Hepatic stellate cell (primary cell): ENCODE data around the gene DAZAP1.
"Not testable (repeated sequence)": the region's sequence is repeated elsewhere in the genome, so short reads cannot be mapped to it uniquely, and the experiment has no call there.

Experiments
- DNase-seq: peaks from one replicate; pipeline ENCODE4 v3.0.0; 2011; ENCODE audit warnings: low spot score

Gene DAZAP1

DNA sequence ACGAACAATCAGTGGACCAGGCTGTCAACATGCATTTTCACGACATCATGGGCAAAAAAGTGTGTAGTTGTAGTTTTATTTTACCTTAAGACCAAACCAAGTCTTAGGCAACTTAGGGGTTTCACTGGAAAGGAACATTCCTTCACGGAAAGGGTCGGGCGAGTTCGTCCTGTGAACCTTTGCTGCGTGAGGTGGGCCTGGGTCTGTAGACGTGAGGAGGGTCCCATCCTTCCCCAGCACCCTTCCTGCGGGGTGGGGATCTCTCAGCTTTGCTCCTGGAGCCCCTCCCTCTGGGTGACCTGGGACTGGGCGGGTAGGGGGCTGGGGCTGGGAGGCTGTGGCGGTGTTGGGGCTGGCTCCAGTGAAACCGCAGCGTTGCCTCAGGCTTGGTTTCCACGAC is 18.5 kb downstream of the DAZAP1 start:
- DNase-seq = no peak

DNA sequence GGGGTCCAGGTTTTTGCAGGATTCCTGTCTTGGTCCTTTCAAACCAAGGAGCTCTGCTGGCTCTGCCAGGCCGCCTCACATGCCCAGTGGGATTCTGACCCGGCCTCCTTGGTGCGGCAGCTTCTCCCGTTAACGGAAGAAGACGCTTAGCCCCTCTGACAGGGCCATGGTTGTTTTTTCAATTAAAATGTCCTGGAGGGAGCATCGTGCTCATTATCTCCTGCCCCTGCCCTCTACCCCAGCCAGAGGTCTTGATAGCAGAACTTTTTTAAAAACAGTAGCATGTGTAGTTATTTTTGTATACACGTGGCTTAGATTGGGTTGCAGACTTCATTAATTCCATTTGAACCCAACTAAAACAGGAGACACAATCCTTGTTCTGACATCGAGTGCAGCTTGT is 19.4 kb downstream of the DAZAP1 start:
- no peak for DNase-seq

DNA sequence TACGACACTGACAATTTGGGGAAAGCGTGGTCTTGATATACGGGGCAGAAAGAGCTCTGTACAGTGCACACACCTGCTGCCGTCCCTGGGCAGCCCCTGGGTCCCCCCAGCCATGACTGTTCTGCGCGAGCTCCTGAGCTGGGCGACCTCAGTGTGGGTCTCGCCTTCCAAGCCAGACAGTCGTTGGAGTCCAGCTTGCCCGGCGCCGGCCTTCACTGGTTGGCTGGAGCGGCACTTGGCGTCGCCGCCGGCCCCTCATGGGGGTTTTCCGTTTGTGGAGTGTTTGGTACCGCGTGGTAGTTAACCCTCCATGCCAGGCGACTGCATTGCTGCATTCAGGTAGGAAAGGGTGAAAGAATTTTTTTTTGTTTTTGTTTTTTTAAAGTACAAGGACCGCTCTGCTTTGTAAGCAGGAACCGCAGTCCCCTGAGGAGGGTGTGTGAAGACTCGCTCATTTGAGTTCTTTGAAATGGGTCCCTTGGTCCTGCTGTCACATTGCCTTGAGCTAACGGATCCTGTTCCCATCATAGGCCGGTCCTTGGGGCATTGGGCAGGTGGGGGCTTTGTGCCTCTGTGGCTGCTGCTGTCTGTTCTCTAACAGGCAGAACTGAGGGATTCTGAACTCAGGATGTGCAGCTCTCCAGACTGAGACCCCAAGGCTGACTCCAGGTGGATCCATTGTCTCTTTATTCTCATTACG is 20.0 kb downstream of the DAZAP1 start:
- DNase-seq = no peak

DNA sequence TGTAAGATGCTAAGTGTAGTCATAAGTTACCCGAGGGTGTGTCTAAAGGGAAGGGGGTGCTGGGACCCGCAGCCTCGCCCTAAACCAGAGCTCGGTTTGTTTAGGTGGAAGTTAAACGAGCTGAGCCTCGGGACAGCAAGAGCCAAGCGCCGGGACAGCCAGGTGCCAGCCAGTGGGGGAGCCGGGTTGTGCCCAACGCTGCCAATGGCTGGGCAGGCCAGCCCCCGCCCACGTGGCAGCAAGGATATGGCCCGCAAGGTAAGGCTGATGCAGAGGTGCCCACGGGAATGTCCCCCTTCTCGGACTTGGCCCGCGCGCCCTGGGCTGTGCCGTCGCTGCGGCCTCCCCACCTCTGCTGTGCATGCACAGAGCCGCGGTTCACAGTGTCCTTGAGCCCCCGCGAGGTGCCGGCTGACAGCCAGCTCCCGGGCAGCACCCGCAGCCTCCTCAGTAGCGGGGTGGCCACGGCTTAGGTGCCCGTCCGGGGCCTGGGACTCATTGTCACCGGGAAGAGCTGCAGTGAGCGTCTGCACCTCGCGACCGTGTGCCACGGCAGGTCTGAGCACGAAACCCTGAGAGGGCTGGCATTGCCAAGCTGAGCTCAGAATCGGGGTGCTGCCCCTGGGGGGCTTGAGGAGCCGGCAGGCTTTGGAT is 21.5 kb downstream of the DAZAP1 start:
- DNase-seq = no peak

DNA sequence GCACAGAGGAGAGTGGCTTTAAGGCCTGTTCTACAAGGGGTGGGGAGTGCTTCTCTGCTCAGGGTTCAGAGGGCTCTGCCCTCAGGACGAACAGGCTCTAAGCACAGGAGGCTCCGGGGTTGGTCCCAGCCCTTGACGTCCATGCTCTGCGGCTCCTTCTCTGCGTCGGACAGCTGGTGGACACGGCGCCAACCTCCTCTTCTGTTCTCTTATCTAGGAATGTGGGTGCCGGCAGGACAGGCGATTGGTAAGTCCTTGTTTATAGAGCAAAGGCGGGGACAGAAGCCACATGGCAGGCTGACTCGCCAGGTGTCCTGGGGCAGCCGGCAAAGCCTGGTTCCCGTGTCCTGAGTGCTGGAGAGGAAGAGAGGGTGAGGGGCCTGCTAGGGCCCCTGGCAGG is 22.4 kb downstream of the DAZAP1 start:
- DNase-seq = no peak

DNA sequence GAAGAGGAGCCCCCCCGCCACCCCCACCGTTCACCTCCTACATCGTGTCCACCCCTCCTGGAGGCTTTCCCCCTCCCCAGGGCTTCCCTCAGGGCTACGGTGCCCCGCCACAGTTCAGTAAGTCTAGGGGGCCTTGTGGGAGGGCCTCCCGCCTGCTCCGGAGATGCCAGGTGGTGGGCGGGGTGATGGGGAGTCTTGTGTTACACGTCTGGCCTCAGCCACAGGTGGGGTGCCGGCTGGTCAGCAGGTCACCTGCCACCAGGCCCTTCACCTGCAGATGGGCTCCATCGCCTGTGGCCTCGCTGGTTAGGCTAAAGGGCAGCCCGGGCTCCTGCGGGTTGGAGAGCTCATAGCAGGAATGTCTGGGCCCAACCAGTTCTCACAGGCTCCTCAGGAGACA is 22.9 kb downstream of the DAZAP1 start:
- no peak for DNase-seq

DNA sequence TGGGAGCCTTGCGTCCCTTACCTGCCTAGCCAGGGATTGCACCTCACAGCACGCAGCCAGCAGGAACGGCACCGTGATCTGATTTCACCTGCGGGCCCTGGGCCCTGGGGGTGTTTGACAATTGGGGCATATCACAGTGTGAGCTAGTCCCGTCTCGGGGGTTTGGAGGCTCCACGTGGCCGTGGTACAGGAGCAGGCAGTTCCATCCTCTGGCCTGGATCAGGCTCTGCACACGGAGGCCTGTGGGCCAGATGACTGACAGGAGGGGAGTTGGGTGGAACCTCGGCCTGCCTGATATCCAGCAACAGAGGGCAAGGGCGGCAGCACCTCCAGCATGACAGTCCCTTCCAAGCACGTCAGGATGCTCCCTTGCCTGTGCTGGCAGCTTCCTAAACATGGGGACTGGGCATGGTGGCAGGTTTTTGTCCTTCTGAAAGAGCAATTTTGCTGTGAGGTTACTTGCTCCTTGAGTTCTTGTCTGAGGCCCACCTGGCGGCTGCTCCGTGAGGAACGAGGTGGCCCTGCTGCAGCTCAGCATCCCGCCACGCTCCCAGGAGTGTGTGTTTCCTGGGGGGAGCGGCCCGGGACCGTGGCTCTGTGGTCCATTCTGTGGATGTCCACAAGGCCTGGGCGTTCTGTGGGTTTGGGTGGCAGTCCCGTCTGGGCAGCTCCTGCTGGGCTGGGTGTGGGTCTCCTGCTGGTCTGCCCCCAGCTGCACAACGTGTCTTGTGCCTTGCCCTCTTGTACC is 24.5 kb downstream of the DAZAP1 start:
- DNase-seq = no peak

DNA sequence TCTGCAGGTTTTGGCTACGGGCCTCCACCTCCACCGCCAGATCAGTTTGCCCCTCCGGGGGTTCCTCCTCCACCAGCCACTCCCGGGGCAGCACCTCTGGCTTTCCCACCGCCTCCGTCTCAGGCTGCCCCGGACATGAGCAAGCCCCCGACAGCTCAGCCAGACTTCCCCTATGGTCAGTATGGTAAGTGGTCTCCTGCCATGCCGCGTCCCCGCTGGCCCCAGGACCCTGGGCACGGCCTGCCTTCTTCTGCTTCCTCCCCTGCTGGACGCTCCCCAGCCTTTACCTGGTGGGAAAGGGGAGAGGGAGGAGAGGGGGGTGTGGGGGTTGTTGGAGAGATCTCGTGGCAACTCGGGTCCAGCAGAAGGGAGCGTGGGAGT is 25.1 kb downstream of the DAZAP1 start:
- no peak for DNase-seq

DNA sequence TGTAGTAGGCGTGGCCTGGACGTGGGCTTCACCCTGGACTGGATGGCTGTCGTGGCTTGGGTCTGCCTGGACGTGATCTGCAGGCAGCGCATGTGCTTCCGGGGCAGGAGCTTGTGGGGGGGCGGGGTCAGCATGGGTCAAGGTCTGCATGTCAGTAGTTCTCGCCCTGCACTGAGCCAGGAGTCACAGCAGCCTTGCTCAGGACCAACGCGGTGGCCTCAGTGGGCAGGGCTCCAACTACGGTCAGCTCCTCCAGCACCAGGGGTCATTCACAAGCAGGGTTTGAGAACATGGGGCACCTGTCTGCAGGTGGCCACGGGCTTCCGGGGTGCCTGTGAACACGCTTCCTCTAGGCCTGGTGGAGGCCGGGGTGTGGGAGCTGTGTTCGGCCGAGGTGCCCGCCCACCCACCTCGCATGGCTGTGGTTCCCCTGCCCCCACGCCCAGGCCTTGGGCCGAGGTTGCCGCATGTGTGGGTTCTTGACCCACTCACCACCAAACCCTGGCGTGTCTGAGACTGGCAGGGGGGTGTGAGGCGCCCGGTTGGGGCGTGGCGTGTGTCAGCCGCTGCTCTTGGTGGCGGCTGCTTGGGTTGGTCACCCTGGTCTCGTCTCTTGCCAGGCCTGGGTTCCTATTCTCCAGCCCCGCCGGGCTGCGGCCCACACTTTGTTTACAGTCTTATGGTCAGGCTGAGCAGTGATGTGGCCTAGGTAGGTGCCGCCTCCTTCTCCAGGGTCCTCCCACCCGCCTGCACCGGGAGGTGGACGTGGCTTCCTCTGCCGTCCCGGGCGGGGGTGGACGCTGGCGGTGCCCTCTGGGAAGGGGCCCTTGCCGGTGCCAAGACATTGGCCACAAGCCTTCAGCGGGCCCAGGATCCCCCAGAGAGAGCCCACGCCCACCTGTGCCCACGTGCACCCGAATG is 26.0 kb downstream of the DAZAP1 start:
- no peak for DNase-seq

DNA sequence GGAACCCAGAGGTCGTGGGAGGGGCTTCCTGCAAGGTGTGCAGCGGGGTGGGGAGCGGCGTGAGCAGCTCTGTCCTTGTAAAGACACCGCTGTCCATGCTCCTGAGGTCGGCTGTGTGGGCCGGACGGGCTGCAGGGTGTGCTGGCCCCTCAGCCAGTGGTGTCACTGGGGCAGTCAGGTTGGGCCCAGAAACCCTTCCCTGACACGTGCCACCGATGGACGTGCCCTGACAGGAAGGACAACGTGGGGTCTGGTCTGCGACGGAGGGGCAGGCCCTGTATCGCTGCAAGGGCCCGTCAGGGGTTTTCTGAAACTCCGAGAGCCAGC is 26.6 kb downstream of the DAZAP1 start:
- DNase-seq = no peak

DNA sequence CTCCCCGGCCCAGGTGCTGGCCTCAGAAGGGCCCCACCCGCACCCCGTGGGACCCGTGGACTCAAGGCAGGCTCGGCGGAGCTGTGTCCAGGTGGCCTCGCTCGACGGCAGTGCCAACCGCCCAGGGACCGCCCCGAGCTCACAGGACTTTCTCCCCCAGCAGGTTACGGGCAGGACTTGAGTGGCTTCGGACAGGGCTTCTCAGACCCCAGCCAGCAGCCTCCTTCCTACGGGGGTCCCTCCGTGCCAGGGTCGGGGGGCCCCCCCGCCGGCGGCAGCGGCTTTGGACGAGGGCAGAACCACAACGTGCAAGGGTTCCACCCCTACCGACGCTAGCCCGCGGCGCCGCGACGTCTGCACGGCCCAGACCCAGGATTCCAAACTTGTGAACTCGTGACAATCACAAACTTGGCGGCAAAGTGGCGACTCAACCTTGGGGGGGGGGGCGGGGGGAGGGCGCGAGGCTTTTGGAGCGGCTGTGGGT is 27.2 kb downstream of the DAZAP1 start:
- DNase-seq = no peak

DNA sequence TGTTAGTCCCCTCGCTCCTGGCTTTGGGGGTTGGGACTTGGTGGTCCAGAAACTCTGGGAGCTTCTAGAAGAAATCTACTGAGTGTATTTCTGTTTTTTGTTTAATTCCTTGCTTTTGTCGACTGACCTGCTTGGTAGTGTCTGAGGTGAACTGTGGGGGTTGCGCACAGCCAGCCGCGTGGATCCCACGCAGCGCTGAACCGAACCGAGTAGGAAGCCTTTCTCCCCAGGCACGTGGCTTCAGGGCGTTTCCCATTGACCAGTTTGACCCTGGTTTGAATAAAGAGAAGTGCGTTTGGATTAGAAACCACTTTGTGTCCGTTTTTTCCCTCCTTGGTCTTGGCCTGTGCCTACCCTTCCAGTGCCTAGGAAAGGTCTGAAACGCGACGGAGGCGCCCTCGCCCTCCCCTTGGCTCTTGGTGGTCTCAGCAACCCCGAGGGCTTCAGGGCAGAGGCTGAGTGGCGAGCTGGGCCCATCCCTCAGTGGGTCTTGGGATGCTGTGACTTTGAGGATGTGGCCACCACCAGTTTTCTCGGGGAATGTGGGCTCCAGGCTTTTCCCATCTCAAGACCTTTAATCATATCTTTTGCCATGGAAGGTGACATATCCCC is 28.1 kb downstream of the DAZAP1 start:
- no peak for DNase-seq

DNA sequence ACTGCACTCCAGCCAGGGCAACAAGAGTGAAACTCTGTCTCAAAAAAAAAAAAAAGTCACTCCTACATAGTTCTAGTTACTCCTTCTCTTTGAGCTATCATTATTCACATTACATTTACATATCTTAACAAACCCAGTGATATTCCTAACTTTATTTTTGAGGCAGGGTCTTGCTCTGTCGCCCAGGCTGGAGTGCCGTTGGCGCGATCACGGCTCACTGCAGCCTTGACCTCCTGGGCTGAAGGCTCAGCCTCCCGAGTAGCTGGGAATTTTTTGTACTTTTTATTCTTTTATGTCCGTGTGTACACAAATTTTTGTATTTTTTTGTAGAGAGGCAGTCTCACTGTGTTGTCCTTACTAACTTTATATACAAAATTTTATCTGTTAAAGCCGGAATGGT is 30.2 kb downstream of the DAZAP1 start:
- no peak for DNase-seq

DNA sequence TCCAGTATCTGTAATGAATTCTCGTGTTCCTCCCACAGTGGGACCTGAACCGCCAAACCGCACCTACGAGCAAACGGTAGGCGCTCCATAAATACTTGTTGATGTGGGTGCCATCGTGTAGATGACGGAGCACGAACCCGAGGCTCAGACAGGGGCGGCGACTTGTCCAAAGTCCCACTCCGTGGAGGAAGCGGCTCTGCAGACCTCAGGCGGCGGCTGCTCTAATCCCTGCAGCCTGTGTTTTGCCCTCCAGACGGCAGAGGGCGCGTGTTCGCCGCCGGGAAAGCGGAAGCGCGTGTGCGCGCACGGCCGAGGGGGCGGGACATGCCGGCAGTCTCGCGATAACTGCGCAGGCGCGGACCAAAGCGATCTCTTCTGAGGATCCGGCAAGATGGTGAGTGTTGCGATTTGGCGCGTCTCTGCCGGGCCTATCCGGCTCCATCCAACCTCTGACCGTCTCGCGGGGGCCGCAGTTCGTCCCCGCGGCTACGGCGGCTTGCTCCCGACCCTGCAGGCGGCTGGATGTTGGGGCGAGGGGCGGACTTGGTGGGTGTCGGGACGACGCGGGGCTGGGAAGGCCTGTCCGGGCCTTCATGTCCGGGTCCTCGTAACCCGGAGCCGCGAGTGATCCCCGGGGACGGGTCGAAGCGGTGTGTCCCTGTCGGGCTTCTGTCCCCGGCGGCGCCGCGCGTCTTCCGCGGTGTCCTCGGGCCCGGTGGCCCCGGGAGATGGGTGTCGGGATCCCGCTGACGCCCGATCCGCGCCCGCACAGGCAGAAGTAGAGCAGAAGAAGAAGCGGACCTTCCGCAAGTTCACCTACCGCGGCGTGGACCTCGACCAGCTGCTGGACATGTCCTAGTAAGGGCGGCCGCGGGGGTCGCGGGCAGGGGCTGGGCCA is 30.9 kb downstream of the DAZAP1 start, which contains the start of gene RPS15:
Gene RPS15 (plus strand): TSS at position 362 of the 898 bp plus-strand sequence. CDS start 30 bp downstream, at position 392.
- DNase-seq = peak; percentile 97

DNA sequence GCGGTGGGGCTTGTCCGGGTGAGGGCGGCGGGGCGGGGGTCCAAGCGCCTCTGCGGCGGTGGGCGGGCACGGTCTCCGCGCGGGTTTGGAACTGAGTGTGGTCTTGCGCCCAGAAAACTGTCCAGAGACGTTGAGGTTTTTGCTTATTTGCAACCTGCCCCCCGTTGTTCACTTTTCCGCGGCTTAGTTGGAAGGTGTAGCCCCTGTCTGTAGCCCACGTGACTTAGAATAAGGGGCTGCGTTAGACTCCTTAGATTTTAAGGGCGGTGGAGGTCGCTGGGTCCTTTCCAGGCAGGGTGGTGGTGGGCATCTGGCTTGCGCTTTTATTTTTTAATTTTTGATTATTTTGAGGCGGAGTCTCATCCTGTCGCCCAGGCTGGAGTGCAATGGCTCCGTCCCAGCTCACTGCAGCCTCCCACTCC is 31.6 kb downstream of the DAZAP1 start:
- DNase-seq = no peak

DNA sequence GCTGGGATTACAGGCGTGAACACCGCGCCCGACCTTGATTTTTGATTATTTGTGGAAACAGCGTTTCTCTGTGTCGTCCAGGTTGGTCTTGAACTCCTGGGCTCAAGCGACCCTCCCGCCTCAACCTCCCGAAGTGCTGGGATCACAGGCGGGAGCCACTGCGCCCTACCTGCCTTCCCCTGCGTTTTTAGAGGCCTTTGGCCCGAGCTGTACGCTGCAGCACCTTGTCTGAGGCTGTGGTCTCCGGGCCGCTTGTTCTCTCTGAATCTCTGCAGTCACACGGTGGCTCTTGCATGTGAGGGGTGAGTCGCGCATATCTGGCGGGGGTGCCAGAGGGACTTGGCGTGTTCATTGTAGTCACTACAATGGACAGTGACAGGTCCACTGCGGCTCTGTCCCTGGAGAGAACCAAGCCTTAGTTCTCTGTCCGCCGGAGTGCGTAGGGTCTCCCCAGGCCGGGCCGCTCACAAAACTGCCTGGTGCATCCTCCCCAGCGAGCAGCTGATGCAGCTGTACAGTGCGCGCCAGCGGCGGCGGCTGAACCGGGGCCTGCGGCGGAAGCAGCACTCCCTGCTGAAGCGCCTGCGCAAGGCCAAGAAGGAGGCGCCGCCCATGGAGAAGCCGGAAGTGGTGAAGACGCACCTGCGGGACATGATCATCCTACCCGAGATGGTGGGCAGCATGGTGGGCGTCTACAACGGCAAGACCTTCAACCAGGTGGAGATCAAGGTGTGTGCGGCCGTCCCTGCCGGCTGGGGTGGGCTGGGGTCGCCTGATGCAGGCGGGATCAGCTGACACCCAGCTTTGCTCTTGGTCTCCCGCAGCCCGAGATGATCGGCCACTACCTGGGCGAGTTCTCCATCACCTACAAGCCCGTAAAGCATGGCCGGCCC is 32.4 kb downstream of the DAZAP1 start:
- not testable (repeated sequence) for DNase-seq

DNA sequence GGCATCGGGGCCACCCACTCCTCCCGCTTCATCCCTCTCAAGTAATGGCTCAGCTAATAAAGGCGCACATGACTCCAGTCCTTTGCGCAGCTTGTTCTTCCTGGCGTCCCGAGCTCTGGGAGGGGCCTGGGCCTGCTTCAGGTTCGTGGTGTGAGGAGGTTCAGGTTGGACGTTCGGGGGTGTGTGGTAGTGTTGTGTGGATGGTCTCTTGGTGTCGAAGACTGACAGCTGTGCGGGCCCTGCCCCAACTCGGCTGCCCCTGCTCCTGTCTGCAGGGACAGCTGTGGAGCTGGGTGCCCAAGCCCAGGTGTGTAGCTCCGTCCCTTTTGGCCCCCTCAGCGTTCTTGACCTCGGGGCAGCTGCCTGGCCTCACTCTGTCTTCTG is 33.0 kb downstream of the DAZAP1 start:
- no peak for DNase-seq

DNA sequence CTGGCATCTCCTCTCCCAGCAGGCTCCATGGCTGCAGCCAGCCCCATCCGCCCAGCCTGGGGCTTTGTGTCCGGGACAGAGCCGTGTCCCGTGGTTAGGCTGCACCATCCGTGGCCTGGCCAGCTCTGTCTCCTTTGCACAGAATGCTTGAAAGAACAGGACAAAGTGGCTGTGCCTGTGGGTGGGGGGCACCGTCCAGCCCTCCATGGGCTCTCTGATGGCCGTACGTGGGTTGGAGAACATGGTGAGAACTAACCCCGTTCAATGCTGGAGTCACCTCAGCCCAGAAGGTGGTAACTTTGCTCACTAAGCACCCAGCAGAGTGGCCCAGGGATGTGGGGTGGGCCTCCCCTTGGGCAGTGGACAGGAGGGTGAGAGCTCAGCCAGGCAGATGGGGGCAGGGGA is 33.6 kb downstream of the DAZAP1 start:
- DNase-seq = no peak

DNA sequence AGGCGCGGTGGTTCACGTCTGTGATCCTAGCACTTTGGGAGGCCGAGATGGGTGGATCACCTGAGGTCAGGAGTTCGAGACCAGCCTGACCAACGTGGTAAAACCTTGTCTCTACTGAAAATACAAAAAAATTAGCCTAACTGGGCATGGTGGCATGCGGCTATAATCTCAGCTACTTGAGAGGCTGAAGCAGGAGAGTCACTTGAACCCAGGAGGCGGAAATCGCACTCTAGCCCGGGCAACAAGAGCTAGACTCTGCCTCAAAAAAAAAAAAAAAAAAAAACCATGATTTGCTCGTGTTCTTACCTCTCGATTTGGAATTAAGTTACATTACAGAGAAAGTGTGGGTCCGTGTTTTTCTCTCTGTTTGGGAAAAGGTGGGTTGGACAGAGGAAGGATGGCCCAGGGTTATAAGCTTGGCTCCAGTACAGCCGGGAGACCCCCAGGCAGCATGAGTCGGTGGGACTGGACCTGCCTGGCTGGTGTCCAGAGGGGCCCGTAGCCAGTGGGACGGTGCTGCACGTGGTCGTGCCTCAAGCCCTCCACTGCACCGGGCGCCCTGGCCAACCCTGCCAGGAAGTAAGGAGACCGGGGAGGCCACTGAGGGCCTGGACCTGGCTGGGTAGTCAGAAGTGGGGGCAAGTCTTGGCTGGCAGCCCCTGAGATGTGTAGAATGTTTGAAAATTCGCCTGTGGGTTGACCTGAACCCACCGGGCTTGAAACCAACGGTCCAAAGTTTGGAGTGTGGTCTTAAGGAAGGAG is 34.5 kb downstream of the DAZAP1 start:
- DNase-seq = no peak
